Measurements from ENCODE around the gene SFMBT2. TPM values are rescaled to one million over a fixed set of nuclear protein-coding genes. Genes with fewer than 3 reads are reported as not detected.

Gene SFMBT2
- total RNA-seq, 6 experiments from 2014 or later: 0.03 to 0.12 (median 0.06) TPM

GRCh38 chr10:7136016-7136415 is 274.8 kb downstream of the SFMBT2 start:
- H3K9me3 Mint-ChIP-seq: peaks cover 30% of the 10 kb centered on the region
- H3K4me1 Mint-ChIP-seq (ENCODE audit: low read depth): no peaks in the 10 kb centered on the region
- peaks cover 16% of the 10 kb centered on the region; the same call in 1 of the 2 replicates for H3K36me3 Mint-ChIP-seq (ENCODE audit: low read depth)
- DNase-seq: no peak
- no peaks in the 10 kb centered on the region for H3K27me3 Mint-ChIP-seq (ENCODE audit: insufficient read depth)
- H3K27ac Mint-ChIP-seq: no peak overlapping the region
- TF ChIP-seq, protein P1, sequence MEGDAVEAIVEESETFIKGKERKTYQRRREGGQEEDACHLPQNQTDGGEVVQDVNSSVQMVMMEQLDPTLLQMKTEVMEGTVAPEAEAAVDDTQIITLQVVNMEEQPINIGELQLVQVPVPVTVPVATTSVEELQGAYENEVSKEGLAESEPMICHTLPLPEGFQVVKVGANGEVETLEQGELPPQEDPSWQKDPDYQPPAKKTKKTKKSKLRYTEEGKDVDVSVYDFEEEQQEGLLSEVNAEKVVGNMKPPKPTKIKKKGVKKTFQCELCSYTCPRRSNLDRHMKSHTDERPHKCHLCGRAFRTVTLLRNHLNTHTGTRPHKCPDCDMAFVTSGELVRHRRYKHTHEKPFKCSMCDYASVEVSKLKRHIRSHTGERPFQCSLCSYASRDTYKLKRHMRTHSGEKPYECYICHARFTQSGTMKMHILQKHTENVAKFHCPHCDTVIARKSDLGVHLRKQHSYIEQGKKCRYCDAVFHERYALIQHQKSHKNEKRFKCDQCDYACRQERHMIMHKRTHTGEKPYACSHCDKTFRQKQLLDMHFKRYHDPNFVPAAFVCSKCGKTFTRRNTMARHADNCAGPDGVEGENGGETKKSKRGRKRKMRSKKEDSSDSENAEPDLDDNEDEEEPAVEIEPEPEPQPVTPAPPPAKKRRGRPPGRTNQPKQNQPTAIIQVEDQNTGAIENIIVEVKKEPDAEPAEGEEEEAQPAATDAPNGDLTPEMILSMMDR (IDR thresholded peaks at IDR 0.05): no peak
- no peak overlapping the region for H3K4me3 Mint-ChIP-seq

GRCh38 chr10:7135188-7135587 is 275.6 kb downstream of the SFMBT2 start:
- Mint-ChIP-seq H3K4me1 (ENCODE audit: low read depth) (no peaks in the 10 kb centered on the region), H3K36me3 (ENCODE audit: low read depth) (peaks cover 16% of the 10 kb centered on the region; the same call in 1 of the 2 replicates), H3K9me3 (peaks cover 39% of the 10 kb centered on the region), H3K27me3 (ENCODE audit: insufficient read depth) (no peaks in the 10 kb centered on the region; the same call in 1 of the 2 replicates), H3K27ac (no peak overlapping the region), H3K4me3 (no peak overlapping the region)
- TF ChIP-seq, protein P1 (IDR thresholded peaks at IDR 0.05): no peak
- no peak for DNase-seq

GRCh38 chr10:7134448-7134847 is 276.4 kb downstream of the SFMBT2 start:
- no peak overlapping the region for H3K27ac Mint-ChIP-seq
- H3K4me1 Mint-ChIP-seq (ENCODE audit: low read depth): no peaks in the 10 kb centered on the region
- TF ChIP-seq, protein P1 (IDR thresholded peaks at IDR 0.05): no peak
- peaks cover 46% of the 10 kb centered on the region for H3K9me3 Mint-ChIP-seq
- H3K27me3 Mint-ChIP-seq (ENCODE audit: insufficient read depth): no peaks in the 10 kb centered on the region; the same call in 1 of the 2 replicates
- no peak for DNase-seq
- peaks cover 16% of the 10 kb centered on the region; the same call in 1 of the 2 replicates for H3K36me3 Mint-ChIP-seq (ENCODE audit: low read depth)
- H3K4me3 Mint-ChIP-seq: no peak overlapping the region

GRCh38 chr10:7133958-7134357 is 276.9 kb downstream of the SFMBT2 start:
- no peak for DNase-seq
- H3K4me3 Mint-ChIP-seq: no peak overlapping the region
- TF ChIP-seq, protein P1 (IDR thresholded peaks at IDR 0.05): no peak
- H3K27ac Mint-ChIP-seq: no peak overlapping the region
- no peaks in the 10 kb centered on the region for H3K4me1 Mint-ChIP-seq (ENCODE audit: low read depth)
- H3K27me3 Mint-ChIP-seq (ENCODE audit: insufficient read depth): no peaks in the 10 kb centered on the region; the same call in 1 of the 2 replicates
- peaks cover 51% of the 10 kb centered on the region for H3K9me3 Mint-ChIP-seq
- H3K36me3 Mint-ChIP-seq (ENCODE audit: low read depth): peaks cover 16% of the 10 kb centered on the region; the same call in 1 of the 2 replicates

DNA sequence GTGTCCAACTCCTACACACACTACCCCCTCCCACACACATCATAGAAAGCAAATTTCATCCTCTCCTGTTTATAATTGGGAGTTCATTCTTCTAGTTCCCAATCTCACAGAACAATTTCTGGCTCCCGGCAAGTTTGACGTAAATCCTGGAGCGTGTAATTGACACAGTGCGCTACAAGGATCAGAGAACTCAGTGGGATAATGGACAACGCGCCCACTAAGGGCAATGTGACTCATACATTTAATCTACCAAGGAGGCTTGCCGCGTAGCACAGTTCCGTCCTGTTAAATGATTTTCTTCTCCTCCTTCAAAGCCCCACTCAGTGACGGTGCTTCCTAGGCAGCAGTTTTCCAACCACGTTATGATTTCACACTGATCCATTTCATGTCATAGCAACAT is 277.6 kb downstream of the SFMBT2 start:
- Mint-ChIP-seq H3K4me3 (no peak overlapping the region), H3K4me1 (ENCODE audit: low read depth) (no peaks in the 10 kb centered on the region), H3K36me3 (ENCODE audit: low read depth) (peaks cover 16% of the 10 kb centered on the region; the same call in 1 of the 2 replicates), H3K9me3 (peaks cover 57% of the 10 kb centered on the region), H3K27ac (no peak overlapping the region), H3K27me3 (ENCODE audit: insufficient read depth) (no peaks in the 10 kb centered on the region; the same call in 1 of the 2 replicates)
- TF ChIP-seq, protein P1 (IDR thresholded peaks at IDR 0.05): no peak
- DNase-seq: no peak

Measured in HFFc6 (cell line).